NCI-H2029 (cell line): ENCODE measurements around the gene SUMO1.

Source experiments
- DNase-seq: peaks from one replicate; lab custom pipeline; 2025; lab: John Stamatoyannopoulos, UW

Gene SUMO1

DNA sequence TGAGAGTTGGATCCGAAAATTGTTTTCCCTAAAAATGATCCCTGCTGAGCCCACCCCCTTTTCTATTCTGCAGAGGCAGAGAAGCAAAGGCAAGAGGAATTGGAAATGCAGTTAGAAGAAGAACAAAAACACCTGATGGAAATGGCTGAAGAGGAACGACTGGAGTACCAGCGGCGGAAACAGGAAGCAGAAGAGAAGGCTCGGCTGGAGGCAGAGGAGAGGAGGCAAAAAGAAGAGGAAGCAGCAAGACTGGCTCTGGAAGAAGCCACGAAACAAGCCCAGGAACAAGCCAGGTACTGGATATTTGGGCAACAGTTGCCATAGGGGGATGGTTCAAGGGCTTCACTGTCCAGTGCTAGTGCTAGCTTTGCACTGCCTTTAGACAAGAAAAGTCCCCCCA is 41.7 kb downstream of the SUMO1 start:
- no peak for DNase-seq

DNA sequence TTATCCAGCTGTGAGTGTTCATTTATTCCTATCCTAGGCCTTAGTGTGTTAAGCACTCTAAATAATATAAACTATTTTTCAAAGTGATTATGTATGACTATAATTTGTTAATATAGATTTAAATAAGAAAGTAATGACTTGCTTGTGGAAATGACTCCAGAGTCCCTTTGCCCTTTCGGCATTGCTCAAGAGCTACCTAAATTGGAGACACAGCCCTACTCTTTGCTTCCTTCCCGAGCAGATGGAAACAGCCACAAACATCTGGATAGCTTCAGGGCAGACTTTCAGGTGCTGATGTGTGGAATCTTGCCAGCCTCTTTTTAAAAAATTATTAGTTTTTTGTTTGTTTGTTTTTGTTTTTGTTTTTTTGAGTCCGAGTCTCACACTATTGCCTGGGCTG is 44.0 kb downstream of the SUMO1 start:
- no peak for DNase-seq

DNA sequence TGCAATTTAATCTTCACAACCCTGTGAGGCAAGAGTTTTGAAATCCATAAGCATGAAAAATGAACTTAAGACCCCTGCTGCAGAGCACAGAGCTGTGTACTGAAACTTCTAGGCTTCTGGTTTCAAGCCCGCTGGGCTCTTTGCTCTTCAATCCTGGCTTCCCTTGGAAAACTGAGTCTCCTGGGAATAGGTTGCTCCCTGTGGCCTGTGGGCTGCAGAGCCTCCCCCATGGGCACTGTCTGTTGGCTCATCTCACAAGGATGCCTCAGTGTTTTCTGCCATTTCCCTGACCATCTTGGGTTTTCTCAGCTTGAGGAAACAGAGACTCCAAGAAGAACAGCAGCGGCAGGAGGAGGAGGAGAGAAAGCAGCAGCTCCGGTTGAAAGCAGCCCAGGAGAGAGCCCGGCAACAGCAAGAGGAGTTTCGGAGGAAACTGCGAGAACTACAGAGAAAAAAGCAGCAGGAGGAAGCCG is 44.5 kb downstream of the SUMO1 start:
- no peak for DNase-seq

DNA sequence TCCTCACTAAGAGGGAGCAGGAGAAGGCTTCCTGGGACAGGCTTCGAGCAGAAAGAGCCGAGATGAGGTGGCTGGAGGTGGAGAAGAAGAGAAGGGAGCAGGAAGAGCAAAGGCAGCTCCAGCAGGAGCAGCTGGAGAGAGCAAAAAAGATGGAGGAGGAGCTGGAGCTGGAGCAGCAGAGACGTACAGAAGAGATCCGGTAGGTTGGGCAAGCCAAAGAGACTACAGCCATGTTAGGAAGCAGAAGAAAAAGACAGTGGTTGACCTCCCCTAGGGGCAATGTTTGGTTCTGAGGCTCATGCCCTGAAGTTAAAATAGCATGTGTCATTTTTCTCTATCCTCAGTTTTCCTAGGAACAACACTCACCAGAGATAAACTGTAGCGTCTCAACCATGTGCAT is 45.1 kb downstream of the SUMO1 start:
- DNase-seq, result no peak

DNA sequence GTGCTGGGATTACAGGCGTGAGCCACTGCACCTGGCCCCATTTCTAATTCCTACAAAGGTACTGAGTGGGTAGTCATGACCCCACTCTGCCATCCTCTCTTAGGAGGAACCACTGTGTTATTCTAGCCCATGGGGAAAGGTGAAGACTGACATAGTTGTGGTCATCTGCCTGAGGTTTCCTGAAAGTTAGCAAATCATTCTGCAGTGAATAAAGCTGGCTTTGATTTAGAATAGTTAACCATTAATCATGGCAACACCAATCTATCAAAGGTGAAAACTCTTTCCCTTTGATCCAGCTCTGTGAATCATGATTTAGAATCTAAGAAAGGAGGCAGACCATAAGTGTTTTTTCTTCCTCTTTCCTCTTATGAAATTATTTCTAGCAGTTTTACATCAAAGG is 50.8 kb downstream of the SUMO1 start:
- no peak for DNase-seq

DNA sequence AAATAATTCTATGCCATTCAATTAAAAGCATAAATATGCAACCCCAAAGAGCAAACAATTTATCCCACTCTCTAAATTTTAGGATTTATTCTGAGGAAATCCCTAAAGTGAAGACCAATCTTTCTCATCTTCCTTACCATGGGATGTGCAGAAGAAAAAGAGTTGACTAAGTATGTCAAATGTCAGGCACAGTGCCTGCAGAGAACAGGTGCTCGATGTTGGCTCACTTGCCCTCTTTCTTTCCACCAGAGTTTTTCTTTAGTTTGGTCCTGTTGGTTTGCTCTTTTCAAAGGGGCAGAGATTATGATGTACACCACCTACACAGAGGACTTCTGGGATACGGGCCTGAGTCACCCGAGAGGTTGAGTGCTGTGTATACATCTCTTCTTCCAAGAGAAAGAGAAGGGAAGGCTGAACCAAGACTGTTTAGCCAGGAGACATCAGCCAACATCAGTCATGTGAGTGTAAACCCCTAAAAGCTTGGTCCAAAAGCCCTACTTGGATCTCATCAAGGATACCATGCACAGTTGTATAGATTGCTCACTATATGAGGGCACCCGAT is 51.7 kb downstream of the SUMO1 start:
- DNase-seq, result no peak

DNA sequence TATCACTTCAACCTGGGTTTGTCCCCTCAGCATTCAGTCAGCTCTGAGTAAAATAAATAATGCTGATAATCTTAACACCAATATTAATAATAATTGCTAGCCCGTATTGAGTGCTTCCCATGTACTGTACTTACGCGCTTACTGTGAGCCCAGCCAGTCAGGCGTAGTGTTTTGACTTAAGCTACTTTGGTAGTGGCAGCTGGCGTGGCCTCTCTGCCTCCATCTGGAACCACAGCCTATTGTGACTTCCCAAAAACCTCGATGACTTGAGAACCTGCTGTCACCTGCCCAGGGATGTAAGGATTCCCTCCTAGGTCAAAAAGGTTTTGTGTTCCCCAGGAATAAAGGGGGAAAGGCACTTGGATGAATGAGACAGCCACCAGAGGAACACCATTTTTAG is 53.2 kb downstream of the SUMO1 start:
- DNase-seq, result no peak

DNA sequence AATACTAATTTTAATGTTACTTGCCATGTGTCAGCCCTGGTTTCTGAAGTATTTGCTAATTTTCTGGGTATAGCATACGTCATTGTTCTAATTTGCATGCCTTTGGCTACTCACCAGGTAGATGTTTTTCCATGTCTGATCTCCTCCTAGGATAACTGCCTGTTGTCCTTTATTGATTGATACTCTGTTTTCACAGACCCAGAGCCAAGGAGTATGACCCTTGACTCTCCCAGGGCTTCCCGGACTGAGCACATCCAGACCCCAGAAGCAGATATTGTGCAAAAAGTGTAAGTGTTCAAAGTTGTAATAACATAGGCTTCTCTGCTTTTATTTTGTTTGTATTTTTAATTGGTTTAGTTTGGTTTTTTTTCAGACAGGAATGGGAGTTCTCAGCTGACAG is 53.8 kb downstream of the SUMO1 start:
- DNase-seq, result no peak

DNA sequence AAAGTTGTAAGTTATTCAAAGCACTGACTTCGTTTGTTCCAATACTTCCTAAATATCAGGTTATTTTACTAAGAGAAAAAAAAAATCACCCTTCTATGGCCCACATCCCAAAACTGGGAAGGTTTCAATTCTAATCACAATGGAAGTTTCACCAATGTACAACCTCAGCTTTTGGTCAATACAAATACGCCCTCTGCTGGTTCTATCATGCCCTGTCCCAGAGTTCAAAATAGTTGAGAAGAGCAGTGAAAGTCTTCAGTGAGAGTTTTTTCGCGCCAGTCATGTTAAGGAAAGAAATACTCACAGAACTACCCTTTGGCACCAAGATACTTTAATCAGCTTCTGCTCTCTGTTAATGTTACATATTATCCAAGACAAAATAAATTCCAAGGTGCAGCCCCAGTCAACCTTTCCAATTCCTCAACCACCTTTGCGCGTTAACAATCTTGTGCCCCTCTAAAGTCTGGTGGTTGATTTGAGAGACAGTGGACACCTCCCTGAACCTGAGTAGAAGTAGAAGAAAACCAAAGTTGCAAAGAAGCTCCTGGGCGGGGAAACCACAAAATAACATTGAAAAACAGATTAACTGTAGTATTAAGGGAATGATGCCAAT is 59.9 kb downstream of the SUMO1 start:
- DNase-seq, result peak; percentile 9

DNA sequence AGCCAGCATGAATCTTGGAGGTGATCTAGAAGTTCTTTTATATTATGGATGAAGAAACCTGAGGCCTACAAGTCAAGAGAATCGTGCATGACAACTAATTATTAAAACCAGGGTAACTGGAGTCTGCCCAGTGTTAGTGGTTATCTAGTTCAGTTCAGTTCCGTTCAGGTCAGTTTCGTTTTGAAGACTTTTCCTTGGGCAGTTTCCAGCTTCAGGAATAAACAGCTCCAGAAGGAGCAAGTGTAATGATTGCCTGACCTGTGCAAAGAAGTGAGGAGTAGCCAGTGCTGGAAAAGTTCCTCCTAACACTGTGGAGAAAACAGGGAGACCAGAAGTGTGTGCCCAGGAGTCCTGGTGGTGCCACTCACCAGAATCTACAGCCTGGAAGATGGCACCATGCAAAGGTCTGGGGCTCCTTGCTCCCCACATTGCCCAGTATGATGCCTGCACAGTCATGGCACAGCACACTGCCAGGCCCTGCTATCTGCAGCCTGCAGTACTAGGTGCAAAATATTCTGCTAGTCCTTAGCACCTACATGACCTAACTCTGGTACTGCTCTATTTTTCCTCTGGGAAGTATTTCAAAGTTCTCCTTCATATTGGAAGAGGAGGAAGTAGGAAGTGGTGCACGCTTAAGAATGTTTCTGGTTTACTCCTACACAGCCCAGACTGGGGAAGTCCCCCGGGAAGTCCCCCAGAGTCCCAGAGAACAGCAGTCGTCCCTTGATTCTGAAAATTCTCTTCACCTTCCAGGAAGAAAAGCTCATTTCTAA is 65.8 kb downstream of the SUMO1 start:
- no peak for DNase-seq

DNA sequence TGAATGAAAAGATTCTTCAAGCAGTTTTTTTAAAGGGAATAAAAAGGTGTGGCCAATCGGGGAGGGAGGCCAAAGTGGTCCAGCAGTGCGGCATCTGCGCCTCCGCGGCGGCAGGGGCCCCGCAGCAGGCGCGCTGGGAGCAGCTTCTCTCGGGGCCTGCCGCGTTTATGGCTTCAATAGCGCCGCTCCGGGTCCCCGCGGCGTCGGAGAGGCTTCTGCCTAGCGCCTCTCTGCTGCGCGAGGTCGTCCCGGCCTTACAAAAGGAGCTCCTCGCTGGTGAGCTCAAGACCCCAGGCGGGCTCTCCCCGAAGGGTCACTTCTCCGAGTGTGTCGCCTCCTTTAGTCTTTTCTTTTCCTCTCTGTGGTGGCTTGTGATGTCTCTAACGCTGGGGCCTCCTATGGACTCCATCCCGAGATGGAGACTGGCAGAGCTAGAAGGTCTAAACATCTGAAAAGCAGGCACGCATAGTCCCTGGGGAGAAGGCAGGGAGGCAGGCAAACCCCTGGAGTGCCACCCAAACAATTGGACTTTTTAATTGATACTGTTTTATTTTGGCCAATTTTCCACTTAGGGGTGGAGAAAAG is 67.1 kb downstream of the SUMO1 start:
- no peak for DNase-seq

DNA sequence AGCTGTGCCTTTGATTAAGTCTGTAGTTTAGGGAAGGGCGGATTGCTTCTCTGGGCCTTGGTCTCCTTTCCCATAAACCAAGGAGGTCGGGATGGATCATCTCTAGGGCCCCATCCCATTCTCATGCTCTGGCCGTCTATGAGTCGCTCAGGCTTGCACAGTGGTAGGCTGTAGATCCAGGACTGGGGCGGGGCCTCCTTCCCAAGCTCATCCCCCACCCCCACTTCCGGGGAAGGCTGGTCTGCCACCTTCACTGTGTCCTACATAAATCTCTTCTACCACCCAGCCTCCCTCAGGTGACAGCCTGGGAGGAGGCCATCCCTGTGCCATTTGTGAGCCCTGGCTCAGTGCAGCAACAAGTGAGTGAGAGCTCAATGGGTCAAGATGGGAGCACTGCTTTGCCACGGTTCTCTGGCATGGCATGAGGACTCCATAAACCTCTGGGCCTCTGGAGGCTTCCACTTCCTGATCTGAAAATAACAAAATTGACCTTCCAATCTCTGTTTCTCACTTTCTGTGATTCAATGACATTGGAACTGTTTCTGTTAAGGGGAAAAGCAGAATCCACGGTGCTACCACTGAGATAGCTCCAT is 68.5 kb downstream of the SUMO1 start:
- DNase-seq, result no peak

DNA sequence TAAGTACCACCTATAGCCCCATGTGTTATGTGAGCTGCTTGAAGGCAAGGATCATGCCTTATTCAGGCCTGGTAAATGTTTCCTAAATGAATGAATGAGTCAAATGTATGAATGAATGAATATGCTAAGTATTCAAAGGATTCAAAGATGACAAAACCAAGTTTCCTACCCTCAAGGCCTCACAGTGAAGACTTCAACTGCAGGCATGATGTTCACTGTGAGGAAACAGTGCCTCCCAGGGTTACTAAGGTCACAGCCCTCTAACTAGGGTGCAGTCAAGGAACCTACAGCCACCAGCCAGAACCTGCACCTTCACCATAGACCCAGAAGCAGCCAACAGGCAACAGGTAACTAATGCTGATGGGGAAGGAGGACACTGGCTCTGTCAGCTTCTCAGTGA is 69.3 kb downstream of the SUMO1 start:
- no peak for DNase-seq

DNA sequence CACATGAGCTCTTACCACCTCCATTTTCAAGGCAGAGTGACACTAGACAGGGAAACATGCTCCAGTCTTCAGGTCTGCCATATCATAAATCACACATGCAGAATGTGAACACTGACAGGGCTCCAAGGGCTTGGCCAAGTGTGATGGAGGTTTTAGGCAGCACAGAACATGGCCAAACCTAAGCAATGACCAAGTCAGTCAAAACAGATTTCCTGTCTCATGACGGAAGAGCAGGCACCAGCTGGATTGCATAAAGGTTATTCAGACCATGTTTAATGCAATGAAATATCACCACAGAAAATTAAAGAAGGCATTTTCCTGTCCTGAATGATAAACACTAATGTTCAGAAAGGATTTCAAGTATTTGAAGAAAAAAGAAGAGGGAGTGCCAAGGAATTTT is 72.5 kb downstream of the SUMO1 start:
- no peak for DNase-seq

DNA sequence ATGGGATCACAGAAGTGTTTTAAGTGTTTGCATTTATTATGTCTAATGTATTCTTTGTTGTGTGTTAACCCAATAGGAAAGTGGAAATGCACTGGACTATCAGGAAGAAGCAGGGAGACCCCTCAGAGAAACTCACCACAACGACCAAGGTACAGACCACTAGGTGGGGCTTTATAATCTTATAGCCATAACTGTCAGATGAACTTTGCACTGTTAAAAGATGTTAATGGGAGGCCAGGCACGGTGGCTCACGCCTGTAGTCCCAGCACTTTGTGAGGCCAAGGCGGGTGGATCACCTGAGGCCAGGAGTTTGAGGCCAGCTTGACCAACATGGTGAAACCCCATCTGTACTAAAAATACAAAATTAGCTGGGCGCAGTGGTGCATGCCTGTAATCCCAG is 73.2 kb downstream of the SUMO1 start:
- no peak for DNase-seq

DNA sequence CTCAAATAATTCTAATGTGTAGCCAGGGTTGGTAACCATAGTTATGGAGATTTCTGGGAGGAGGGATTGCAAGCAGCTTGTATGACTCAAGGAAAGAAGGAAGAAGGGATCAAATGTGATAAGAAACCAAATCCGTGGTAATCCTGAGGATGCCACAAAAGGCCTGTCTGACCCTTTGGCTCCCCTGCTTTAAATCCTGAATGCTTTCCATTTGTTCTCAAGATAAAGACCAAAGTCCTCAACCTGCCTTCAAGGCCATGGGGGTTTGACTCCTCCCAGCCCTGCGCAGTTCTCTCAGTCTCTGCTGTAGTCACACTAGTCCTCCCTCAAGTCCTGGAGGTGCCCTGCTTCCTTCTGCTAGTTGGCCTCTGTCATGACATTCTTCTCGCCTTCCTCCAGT is 74.0 kb downstream of the SUMO1 start:
- no peak for DNase-seq

DNA sequence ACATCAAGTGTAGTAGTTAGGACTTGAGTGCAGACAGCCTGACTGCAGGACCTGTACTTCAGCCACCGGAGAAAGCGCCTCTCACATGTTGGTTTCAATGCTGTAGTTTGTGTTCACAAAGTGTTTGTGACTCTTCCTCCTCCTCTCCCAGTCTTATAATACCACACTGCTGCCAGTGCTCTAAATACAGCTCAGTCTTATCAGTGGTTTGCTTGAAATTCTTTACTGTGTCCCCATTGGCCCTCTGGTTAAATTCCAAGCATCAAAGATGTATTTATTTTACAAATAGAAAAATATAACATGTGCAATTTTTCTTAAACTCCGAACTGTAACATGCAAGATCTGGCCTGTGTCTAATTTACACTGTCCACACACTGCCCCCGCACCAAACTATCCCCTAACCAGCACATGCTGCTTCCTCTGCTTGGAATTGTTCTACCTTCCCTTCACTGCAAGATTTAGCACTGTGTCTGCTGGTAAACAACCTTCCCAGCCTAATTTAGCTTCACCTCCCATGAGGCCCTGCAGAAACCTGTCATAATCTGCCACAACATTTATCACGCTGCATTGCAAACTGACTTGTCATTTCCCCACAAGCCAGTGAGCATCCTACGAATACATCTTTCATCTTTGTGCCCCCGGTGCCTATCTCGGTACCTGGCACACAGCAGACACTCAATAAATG is 77.1 kb downstream of the SUMO1 start:
- DNase-seq, result no peak

DNA sequence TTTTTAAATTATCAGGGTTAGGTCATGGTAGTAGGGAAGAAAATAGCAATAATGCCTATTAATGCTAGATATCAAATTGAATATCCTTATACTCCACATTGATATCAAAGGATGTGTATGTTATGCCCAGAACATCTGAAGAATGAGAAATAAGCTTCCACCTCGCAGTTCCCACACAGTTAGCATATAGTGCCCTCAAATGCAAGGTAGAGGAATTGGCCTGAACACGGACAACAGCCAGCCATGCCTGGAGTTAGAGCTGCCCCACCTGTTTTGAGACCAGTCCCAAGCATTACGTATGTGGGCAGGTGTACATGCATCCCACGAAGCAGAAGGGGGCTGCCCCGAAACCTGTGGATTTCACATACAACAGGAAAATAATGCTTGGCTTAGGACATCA is 79.6 kb downstream of the SUMO1 start:
- DNase-seq, result no peak

DNA sequence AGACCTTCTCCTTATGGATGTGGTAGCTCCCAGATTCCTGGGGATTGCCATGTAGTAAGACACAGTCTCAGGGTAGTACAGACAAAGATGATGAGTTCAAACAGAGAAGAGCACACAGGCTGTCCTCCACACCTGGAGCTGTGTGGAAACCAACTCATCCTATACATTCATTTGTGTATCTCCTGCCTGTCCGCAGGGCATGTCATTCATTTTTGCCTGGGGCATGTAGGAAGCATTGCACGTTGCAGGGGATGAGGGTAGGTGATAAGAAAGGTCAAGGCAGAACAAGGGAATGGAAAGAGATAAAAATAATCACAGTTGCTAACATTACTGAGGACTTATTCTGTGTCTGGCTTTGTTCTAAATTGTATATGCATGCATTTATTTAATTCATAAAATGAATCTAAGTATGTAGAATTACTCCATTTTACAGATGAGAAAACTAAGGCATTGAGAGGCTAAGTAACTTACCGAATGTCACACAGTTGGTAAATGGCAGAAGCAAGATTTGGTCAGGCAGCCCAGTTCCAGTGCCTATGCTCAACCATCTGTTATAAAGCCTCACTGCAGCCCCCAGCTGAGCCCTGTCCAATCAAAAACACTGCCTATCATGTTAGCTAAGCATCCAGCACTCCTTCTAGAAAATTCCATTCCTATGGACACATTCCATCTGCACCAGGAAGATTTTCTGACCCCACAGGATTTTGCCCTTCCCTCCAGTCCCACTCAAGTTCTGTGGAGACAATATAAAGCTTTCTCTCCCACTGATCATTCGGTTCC is 81.0 kb downstream of the SUMO1 start:
- no peak for DNase-seq
